GM18858 (cell line): ENCODE measurements around the gene RIMS1.
"Not testable (repeated sequence)": the region's sequence is repeated elsewhere in the genome, so short reads cannot be mapped to it uniquely, and the experiment has no call there.

ENCODE experiments used
- ATAC-seq: cut with Tn5 transposase; IDR thresholded peaks from one replicate; pipeline ENCODE4 v1.9.1; 2021; ENCODE audit not compliant: unreplicated experiment

The RIMS1 gene

DNA sequence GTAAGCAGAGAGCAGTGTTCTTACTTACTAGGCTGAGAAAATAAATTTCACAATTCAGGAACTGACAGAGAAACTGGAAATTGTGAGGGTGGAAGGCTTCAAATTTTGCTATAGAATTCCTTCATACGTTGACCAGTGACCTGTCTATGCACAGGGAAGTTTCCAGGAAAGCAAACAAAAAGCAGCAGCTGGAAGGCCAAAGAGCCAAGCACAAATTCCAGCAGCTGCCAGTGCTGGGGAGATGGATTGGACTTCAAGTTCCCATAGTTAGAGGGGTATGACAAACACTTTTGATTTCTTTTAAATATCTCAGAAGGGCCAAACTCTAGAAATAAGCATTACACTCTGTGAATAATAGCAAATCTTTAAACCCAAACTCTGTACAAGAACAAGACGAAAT lies 436.4 kb downstream of the RIMS1 start:
- ATAC-seq: no peak

- no peak for ATAC-seq
Observed at GRCh38 chr6:72324591-72324990, 438.2 kb downstream of the RIMS1 start.

DNA sequence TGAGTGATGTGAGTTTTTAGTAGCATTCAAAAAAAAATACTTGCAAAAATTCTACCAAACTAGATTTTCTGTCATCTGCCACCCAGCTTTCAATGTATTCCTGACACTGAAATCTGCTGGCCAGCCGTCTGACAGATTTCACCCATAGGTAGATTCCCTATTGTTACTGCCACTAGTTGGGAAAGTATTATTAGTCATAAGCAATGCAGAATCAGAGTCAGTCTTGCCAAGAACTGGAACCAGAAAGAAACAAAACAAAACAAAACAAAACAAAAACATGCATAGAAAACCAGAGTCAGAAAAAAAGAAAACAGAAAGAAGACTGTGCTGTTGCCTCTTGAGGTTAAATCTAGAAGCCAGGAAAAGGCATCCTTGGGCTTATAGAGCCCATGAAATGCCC lies 442.4 kb downstream of the RIMS1 start:
- no peak for ATAC-seq

- not testable (repeated sequence) for ATAC-seq
Observed at GRCh38 chr6:72335203-72335602, 448.9 kb downstream of the RIMS1 start.

DNA sequence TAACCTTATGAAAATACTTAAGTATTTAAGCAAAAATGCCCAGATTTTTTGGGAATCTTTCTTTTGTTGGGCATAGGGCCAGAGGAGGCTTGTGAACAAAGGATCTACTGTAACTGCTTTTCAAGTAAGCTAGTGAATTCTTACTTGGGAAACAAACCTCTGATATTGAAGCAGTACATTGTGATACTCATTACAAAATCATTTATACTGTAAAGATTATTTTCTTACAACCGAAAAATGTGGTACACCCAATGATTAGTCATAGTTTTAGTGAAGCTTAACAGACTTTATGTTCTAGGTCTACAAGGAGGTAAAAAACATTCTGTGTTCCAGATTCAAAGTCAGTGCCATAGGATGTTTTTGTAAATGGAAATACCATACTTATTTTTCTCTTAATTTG lies 462.6 kb downstream of the RIMS1 start:
- ATAC-seq: no peak

DNA sequence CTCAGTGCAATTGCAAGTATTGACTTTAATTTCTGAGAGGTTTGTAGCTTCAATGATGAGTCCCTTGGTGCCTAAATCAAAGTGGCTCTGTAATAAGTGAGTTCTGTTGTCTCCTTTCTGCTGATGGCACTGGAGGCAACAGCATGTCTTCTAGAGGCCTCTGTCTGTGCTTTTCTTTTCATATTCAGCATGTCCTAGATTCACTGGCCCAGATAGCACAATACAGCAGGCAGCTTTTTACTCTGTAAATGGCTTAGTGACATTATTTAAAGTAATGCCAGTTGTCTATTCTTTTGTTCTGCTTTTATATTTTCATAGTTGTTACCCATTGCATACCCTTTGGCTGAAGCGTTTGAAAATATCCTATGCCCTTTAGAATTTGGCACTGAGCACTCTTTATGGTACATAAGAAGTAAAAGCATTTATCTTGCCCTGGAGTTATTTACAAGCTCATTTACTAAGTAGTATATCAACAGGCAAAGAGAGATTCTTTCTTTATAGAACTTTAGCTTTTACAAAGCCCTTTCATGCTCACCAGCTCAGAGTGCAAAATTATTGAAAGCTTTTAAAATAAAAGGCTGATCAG lies 464.0 kb downstream of the RIMS1 start:
- no peak for ATAC-seq

- ATAC-seq: no peak
Observed at GRCh38 chr6:72363844-72364740, 477.7 kb downstream of the RIMS1 start.

DNA sequence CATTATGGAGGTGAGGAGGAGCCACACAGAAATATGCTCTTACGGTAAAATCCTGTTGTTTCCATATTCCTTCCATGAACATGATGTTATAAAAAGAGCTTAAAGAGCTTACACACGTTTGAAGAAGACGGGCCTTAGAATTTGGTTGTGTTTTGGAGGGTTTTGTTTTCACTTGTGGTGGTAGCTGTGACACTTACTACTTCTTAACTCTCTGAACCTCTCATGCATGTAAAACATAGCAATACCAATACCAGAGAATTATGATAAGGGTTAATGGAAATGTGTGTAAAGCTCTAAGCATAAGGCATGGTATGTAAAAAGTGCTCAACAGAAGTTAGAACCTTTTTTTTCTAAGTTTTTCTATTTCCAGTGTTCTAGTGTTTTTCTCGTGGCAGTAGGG lies 479.4 kb downstream of the RIMS1 start:
- peak; percentile 45 for ATAC-seq

GRCh38 chr6:72367439-72367838 lies 481.1 kb downstream of the RIMS1 start:
- no peak for ATAC-seq

DNA sequence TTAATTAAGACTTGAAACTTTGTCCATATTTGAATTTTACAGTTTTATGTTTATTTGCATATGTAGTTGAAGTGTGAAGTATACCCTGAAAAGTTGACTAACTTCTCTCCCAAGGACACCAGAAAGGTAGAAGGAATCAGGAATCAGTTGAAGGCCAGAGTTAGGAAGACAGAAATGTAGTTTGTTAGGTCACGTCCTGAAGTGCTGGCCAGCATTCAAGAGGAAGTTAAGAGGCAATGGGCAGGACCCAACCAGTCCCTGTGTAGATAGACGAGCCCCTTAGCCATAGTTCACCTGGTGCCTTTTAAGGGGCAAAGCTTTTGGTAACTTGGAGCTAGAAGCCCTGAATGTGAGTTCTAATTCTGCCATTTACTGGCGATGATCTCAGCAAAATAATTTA lies 485.1 kb downstream of the RIMS1 start:
- no peak for ATAC-seq

GRCh38 chr6:72374172-72374571 lies 487.8 kb downstream of the RIMS1 start:
- ATAC-seq: no peak

DNA sequence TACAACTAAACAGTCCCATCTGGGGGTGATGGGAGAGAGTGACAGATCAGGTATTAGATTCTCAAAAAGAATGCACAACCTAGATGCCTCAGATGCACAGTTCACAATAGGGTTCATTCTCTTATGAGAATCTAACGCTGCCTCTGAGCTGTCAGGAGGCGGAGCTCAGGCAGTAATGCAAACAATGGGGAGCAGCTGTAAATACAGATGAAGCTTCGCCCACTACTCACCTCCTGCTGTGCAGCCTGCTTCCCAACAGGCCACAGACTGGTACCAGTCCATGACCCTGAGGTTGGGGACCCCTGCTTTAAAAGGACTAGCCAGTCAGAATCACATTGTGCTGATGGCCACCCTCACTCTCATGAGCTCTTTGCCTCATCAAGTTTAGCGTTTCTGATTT lies 488.5 kb downstream of the RIMS1 start:
- ATAC-seq: no peak

DNA sequence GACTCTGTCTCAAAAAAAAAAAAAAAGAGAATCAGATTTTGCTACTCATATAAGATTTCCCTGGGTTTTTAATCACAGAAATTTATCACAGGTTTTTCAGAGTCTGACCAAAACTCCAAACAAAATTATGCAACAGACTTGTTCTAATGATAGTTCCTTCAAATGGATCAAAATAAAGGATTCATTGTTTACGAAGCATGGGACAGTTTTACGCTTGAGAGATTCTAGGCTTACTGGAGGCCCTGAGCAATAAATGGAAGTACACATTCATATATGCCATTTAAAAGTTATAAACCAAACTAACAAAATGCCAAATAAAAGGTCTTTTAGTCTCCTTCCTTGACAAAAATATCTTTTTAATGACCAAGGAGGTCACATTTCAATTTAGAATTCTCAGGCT lies 490.4 kb downstream of the RIMS1 start:
- no peak for ATAC-seq

DNA sequence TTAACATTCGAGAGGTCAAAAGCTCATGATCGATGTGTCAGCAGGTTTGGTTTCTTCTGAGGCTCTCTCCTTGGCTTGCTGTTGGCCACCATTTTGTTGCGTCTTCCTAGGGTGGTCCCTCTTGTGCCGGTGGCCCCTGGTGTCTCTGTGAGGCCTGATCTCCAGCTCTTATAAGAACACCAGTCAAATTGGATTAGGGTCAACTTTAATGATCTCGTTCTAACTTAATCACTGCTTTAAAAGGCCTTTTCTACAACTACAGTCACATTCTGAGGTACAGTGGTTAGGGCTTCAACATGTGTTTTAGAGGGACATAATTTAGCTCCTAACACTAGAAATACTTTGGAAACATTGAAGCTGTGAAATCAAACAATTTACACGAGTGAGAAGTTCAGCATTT lies 494.7 kb downstream of the RIMS1 start:
- ATAC-seq: no peak

- ATAC-seq: peak; percentile 96
Observed at GRCh38 chr6:72382602-72383529, 496.5 kb downstream of the RIMS1 start.

GRCh38 chr6:72386324-72386723 lies 500.0 kb downstream of the RIMS1 start:
- ATAC-seq: no peak

DNA sequence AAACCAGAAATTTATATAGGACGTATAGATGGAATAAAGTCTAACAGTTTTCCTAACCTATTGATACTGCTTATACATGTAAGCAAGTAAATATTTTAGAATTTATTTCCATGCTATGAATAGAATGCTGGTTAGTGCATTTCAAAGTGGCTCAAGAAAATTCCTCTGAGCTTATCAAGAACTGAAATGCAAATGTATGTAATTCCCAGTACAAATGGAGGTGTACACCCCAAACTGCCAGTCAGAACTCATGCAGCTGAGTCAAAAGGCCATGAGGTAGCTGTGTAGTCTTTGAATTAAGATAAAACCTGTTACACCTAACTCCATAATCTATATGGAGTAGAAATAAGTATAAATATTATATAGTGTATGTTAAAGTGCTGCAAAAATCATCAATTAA lies 503.3 kb downstream of the RIMS1 start:
- ATAC-seq: no peak

DNA sequence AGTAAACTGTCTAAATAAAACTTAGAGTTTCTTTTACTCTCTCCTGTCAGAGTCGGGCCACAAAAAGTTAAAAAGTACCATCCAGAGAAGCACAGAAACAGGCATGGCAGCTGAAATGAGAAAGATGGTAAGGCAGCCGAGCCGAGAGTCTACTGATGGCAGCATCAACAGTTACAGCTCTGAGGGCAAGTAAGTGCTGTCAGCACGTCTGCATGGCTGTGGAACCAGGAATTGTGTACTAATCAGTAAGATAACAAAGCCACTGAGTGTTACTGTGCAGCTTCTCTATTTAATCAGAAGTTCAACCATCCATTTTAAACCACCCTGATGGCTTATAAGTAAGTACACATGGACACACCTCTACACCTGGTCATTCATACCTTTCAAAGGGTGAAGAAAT lies 504.2 kb downstream of the RIMS1 start:
- no peak for ATAC-seq

- ATAC-seq: peak; percentile 45
Observed at GRCh38 chr6:72401865-72402264, 515.5 kb downstream of the RIMS1 start.

DNA sequence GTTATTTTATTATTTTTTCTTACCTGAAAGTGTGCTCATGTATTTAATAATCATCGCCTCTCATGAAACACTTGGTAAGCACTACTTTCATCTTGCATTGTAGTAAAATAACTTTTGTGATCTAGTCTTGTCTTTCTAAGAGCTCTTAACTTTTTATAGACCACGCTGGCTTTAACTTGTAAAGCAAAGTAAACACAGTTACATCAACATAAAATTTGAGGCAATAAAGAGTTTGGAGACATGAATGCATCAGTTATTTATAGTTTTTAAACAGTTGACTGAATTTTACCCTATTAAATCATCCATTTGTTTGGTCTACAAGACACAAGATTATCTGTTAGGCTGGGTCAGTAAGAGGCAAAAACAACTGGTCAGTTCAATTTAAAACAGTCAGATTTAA lies 517.1 kb downstream of the RIMS1 start:
- no peak for ATAC-seq

DNA sequence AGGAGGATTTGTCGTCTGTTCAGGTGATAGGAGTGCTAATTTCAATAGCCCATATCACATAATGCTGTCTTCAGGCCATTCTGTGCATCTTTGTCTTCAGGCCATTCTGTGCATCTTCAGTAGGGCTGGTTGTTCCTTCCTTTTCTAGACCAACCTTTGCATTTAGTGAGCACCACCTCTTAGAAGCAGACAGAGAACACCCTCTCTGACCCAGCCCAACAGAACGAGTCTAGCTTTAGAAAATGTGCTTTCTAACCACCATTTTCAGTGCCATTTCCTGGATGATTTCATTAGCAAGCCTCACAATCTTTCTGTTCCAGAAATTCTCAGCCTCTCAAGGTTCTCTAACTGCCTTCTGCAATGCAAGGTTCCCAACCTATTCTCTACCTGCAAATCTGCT lies 520.2 kb downstream of the RIMS1 start:
- ATAC-seq: no peak

DNA sequence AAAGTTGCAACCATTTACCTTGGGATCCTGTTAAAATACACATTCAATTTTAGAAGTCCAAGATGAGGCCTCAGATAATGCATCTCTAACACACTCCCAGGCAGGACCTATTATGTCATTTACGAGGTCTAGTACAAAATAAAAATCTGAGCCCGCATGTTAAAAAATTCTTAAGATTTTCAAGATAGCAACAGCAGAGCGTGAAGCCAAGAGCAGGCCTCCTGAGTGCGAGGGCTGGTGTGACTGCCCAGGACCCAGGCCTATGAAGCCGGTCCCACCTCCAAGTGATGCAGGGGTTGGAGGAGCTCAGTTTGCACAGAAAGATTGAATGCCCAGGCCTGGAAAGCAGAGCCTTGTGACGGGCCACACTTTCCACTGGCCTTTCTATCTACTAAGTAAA lies 524.4 kb downstream of the RIMS1 start:
- ATAC-seq: no peak
